GM04503 (cell line): Measurements from ENCODE around the gene SERPINB1.

Source experiments
- DNase-seq: peaks from one replicate; pipeline ENCODE4 v3.0.0-alpha.2; 2012; ENCODE audit warnings: low read depth

SERPINB1 gene

DNA sequence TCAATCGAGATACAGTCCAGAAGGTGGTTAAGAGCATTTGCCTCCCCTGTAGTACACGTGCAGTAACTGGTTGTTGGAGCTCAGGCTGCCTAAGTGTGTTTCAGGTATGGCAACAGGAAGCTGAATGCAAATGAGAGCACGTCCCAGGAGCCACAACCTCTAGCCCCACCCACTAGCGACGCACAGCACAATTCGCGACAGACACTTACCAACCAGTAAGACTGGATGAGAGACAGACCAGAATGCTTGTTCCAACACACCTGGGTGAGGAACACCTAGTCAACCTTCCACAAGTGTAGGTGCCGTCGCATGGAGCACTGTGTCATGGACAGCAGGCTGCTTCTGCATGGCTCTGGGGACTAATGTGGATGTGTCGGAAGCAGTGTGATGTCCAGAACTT is 7.2 kb upstream of the SERPINB1 start:
- DNase-seq = no peak

- no peak for DNase-seq
Measured at GRCh38 chr6:2845880-2846208, 4.2 kb upstream of the SERPINB1 start.

DNA sequence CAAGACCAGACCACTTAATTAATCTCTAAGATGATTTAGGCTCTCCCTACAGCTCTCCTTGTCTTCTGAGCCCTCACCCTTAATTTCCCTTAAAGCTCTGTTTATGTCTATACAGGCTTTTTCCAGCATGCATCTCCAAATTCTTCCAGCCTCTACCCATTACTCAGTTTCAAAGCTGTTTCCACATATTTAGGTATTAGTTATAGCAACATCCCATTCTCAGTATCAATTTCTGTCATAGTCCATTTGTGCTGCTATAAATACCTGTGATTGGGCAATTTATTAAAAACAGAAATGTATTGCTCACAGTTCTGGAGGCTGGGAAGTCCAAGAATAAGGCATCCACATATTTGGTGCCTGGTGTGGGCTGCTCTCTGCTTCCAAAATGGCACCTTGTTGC is 2.3 kb upstream of the SERPINB1 start:
- no peak for DNase-seq

DNA sequence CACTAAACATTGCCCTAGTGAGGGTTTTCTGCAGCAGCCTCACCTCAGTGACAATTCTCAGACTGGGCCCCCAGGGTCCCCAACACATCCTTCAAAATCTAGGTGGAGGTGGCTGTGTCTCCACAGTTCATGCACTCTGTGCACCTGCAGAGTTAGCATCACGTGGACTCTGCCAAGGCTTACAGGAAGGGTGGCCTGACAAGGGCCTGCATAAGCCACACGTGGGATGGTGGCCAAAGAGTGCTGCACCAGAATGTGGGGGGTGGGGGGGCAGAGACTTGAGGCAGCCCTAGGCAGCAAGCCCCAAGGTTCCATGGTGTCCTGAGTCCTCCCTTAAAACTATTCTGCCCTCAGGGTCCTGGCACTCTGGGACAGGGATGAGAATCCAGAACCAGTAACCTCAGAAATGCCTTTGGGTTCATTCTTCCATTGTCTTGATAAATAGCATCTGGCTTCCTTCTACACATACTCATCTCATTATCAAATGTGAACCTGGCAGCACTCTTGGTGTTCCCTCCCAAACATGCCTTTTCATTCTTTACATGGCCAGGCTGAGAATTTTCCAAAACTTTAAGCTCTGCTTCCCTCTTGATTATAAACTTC is 1.6 kb upstream of the SERPINB1 start:
- peak; percentile 11 for DNase-seq

- no peak for DNase-seq
Measured at GRCh38 chr6:2842139-2842552, 483 bp upstream of the SERPINB1 start.

DNA sequence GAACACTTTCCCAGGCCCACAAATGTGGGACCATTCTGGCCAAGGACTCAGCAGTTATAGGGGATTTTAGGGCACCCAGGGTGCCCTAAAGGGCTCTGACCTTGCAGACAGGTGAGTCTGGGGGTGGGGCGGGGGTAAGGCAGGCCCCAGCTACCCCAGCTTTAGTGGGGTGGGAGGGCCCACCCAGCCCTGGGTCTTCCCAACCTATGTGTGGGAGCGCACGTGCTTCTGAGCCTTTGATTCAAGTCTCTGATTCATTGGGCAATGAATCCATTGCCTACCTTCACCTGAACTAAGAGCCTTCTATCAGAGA is 958 bp downstream of the SERPINB1 start:
- no peak for DNase-seq

- no peak for DNase-seq
Measured at GRCh38 chr6:2839982-2840748, 1.5 kb downstream of the SERPINB1 start.

DNA sequence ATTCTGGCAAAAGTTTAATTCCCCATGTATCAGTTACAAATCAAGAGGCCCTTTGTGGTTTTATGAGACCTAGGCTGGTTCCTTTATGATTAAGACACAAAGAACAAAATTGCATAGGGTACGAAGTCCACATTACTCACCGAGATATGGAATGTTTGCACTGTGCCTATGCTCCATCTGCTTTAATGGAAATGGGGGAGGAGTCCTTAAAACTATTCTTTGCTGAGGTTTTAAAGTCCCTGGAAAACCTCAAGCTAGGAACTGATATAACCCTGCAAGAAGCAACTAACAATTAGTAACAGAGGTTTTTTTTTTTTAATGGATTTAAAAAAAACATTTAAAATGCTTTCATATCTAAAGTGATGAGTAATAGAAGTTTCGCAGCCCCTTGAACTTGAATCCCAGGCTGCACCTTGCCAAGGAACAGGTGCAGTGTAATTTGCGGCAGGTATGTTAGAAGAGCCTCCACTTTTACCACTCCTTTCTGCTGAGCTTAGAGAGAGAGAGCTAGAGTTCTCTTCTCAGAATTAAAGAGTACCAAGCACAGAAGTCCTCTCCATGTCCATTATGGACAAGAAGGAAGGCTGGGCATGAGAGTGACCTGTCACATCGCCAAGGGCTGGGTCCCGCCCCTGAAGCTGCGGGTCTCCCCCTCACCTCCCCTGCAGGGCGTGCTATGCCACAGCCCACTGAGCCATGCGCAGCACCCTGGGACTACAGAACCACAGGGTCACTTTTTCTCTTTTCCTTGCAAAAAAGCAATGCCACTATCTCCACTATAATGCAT is 2.3 kb downstream of the SERPINB1 start:
- DNase-seq = no peak

DNA sequence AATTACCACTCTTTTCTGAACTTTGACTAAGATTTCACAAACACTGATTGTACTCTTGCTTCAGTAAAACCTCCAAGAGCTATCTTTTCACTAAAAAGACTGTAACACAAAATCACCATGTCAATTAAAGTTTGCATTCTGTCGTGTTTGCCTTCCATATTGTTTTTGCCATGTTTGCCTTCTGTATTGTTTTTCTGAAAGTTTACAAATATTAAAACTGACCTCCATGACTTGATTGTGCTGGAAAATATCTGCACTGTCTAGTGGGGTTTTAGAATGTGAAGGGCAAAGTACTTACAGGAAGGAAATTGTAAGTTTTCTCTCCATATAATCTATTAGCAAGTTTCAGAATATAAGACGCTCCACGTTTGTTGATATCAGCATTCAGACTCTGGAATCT is 3.4 kb downstream of the SERPINB1 start:
- no peak for DNase-seq

- DNase-seq = no peak
Measured at GRCh38 chr6:2834262-2834661, 7.4 kb downstream of the SERPINB1 start.

DNA sequence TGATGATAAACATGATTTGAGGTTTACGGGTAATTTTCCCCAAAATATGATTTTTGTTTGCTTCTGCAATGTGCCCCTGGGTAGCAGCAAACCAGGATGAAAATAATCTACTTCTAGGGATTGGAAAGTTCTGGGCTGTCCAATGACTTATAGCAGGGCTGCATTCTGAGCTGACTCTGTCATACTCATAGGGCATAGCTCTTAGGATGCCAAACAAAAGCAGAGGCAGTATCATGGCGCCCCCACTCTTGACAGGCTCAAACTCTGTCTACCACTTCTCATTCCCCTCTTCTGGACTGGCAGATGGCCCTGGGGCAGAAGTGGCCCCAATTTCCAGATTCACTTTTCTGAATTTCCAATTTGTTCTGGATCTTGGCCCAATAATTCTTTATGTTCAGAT is 10.3 kb downstream of the SERPINB1 start:
- no peak for DNase-seq

DNA sequence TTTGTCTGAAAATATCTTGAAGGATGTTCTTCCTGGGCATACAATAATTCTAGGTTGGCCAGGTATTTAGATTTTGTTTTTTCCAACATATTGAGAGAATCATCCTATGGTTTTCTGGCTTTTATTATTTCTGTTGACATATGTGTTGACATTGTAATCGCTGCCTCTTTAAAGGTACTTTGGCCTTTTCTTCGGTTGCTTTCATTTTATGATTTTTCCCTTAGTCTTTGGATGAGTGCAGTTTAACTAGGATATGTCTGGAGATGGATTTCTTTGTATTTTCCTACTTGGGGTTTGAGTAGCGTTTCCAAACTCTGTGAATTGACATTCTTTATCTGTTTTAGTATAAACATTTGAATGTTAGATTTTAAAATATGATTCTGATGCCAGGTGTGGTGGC is 11.5 kb downstream of the SERPINB1 start:
- no peak for DNase-seq

DNA sequence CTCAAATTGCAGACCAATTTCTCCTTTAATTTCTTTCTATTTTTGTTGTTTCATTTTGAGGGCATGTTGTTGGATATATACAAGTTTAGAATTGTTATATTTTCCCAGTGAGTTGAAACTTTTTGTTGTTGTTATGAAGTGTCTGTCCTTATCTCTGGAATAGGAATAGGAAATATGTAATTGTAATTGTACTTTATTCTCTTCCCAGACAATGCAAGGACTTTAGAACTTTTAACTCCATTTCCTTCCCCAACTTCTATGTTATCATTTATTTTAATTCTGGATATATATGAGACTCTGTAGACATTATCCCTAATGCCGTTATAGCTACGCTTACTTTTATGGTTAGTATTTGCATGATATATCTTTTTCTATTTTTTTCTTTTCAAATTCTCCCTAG is 12.4 kb downstream of the SERPINB1 start:
- DNase-seq = no peak

- no peak for DNase-seq
Measured at GRCh38 chr6:2828629-2829028, 13.0 kb downstream of the SERPINB1 start.

GRCh38 chr6:2827142-2827541 is 14.5 kb downstream of the SERPINB1 start:
- no peak for DNase-seq

GRCh38 chr6:2826131-2826530 is 15.5 kb downstream of the SERPINB1 start:
- DNase-seq = no peak

GRCh38 chr6:2823104-2823850 is 18.4 kb downstream of the SERPINB1 start:
- DNase-seq = no peak

DNA sequence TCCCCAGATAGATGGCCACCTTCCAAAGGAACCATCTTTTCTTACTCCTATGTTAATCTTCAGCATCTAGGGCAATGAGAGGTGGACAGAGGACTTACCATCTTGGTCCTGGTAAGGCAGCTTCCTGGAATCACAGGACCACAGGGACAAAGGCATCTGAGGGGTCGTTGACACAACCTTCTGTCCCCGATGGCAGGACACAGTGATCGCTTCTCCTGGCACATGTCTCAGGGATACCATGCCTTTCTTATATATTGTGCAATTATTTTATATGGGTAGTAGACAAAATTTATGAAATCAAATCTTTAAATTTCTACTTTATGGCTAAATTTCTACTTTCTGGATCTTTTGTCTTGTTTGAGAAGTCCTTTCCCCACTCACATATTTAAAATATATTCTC is 20.1 kb downstream of the SERPINB1 start:
- no peak for DNase-seq

- no peak for DNase-seq
Measured at GRCh38 chr6:2820415-2820814, 21.2 kb downstream of the SERPINB1 start.

- DNase-seq = no peak
Measured at GRCh38 chr6:2819978-2820377, 21.7 kb downstream of the SERPINB1 start.

DNA sequence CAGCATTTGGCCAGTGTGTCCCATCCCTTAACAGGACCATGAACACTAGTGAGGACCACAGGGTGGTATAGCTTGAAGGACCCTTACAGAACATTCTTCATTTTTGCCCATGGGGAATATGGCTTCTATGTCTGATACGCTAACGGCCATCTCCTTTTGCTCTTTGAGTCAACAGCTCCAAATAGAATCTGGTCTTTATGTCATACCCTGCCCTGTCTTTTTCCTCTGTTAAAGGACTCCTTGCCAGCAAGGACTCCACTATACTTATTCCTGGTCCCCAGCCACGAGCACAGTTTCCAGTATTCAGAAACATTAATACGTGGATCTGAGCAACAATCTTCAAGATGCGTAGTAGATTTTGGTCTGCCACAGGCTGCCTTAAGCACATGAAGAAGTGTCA is 22.5 kb downstream of the SERPINB1 start:
- no peak for DNase-seq

- no peak for DNase-seq
Measured at GRCh38 chr6:2818593-2818992, 23.1 kb downstream of the SERPINB1 start.
